Common myeloid progenitor, CD34-positive (primary cell): Measurements from ENCODE around the gene NOD1.

Source experiments
- CTCF ChIA-PET: fragments of 350-600 bp; sonication (Branson Sonifier 250); formaldehyde crosslinking; loops from one replicate; lab custom pipeline; 2021; ENCODE audit warnings: antibody characterized with exemption; lab: Charles Lee
- POLR2A ChIA-PET: fragments of 350-600 bp; sonication (Branson Sonifier 250); formaldehyde crosslinking; loops from one replicate; lab custom pipeline; 2021; ENCODE audit warnings: antibody characterized with exemption; lab: Charles Lee
- DNase-seq, 3 donors: peaks; one replicate each; pipeline versions ENCODE4 v3.0.0 to v3.0.0-alpha.2; 2013
- H3K27ac ChIP-seq, 2 experiments: 1 replicate in 1 of 2; 2 replicates in 1 of 2; pipeline ENCODE4 v1.7.0; 2013; ENCODE audit warnings: inconsistent platforms in 2 of 2, low read length in 2 of 2, mild to moderate bottlenecking in 2 of 2, low read depth in 1 of 2, moderate library complexity in 1 of 2; ENCODE audit not compliant: severe bottlenecking in 2 of 2, insufficient read depth in 1 of 2, poor library complexity in 1 of 2
- H3K27me3 ChIP-seq, 5 experiments: replicated peaks in 2 of 5; 1 replicate in 3 of 5; 2 replicates in 2 of 5; pipeline versions ENCODE4 v1.6.1 to v1.7.0; 2013; ENCODE audit warnings: low read length in 4 of 5, mild to moderate bottlenecking in 2 of 5, moderate library complexity in 2 of 5, inconsistent platforms in 1 of 5; ENCODE audit not compliant: insufficient read depth in 5 of 5, control insufficient read depth in 4 of 5
- H3K36me3 ChIP-seq, 4 experiments: 1 replicate in 2 of 4; 2 replicates in 2 of 4; pipeline versions ENCODE4 v1.6.1 to v1.7.0; 2013; ENCODE audit warnings: low read length in 3 of 4, control low read depth in 1 of 4, mild to moderate bottlenecking in 1 of 4; ENCODE audit not compliant: control insufficient read depth in 4 of 4, insufficient read depth in 4 of 4
- H3K4me1 ChIP-seq, 4 experiments: 1 replicate in 3 of 4; 2 replicates in 1 of 4; pipeline versions ENCODE4 v1.6.1 to v1.7.1; 2013; ENCODE audit warnings: low read length in 3 of 4, mild to moderate bottlenecking in 3 of 4, control low read depth in 1 of 4, inconsistent platforms in 1 of 4, moderate library complexity in 1 of 4; ENCODE audit not compliant: control insufficient read depth in 4 of 4, insufficient read depth in 4 of 4; ENCODE audit errors: control extremely low read depth in 1 of 4
- H3K4me3 ChIP-seq, 7 experiments: 1 replicate in 4 of 7; 2 replicates in 3 of 7; pipeline versions ENCODE4 v1.5.1 to v1.7.0; 2013; ENCODE audit warnings: mild to moderate bottlenecking in 7 of 7, low read length in 6 of 7, moderate library complexity in 6 of 7, inconsistent platforms in 2 of 7, low read depth in 2 of 7, control low read depth in 1 of 7; ENCODE audit not compliant: insufficient read depth in 4 of 7, control insufficient read depth in 1 of 7; ENCODE audit errors: extremely low read depth in 1 of 7
- H3K9me3 ChIP-seq, 5 experiments: 1 replicate in 4 of 5; 2 replicates in 1 of 5; pipeline versions ENCODE4 v1.6.1 to v1.7.1; 2013; ENCODE audit warnings: low read length in 4 of 5, mild to moderate bottlenecking in 2 of 5, inconsistent platforms in 1 of 5, low read depth in 1 of 5, moderate library complexity in 1 of 5; ENCODE audit not compliant: control insufficient read depth in 4 of 5, insufficient read depth in 2 of 5; ENCODE audit errors: control extremely low read depth in 1 of 5
- WGBS: methylation state at CpG from one replicate; pipeline ENCODE4 v1.1.5; 2013; ENCODE audit not compliant: insufficient coverage; 5-methylcytosine and 5-hydroxymethylcytosine counted together

The NOD1 gene

GRCh38 chr7:30503274-30504212, 25.0 kb upstream of the NOD1 start:
- peak in 1 of 3 donors; percentile 2 for DNase-seq
- WGBS = 72% methylated on average over 13 of the region's 15 CpGs

GRCh38 chr7:30502470-30503251, 24.1 kb upstream of the NOD1 start:
- DNase-seq = peak in 2 of 3 donors; percentile 22 to 29
- POLR2A ChIA-PET = no interaction called here
- CTCF ChIA-PET = interaction anchor here (1.2 kb wide), 1 partner anchor 24 kb away, joined by 3 read pairs; the partner anchor contains the start of gene NOD1
- Histone ChIP-seq H3K36me3 (peaks cover 2 to 27% (median 4%) of the 10 kb centered on the region in 4 experiments), H3K4me3 (peak overlapping the region in 1 of 7 experiments; percentile 79), H3K27ac (no peak overlapping the region), H3K9me3 (peaks cover 0 to 2% (median 0%) of the 10 kb centered on the region in 5 experiments), H3K4me1 (peaks cover 6 to 27% (median 21%) of the 10 kb centered on the region in 4 experiments), H3K27me3 (no peaks in the 10 kb centered on the region)
- 88% methylated on average over 2 of the region's 2 CpGs for WGBS

More at GRCh38 chr7:30503274-30504212, 25.0 kb upstream of the NOD1 start:
- H3K27ac ChIP-seq = peak overlapping the region; percentile 40 to 80
- ChIA-PET CTCF (interaction anchor here (0.7 to 1.2 kb wide), 3 partner anchors 19 to 32 kb away, joined by 3 read pairs; partner anchors contain the start of gene NOD1), POLR2A (interaction anchor here (0.6 kb wide), 1 partner anchor 40 kb away, joined by 4 read pairs; no protein-coding TSS in a partner anchor)
- H3K36me3 ChIP-seq = peaks cover 0 to 24% (median 3%) of the 10 kb centered on the region in 4 experiments
- H3K9me3 ChIP-seq = peaks cover 0 to 3% (median 0%) of the 10 kb centered on the region in 5 experiments
- no peaks in the 10 kb centered on the region for H3K27me3 ChIP-seq
- peak overlapping the region; percentile 75 to 97 (median 95) for H3K4me3 ChIP-seq
- peaks cover 6 to 27% (median 21%) of the 10 kb centered on the region in 4 experiments for H3K4me1 ChIP-seq

GRCh38 chr7:30501264-30501663, 22.7 kb upstream of the NOD1 start:
- no peaks in the 10 kb centered on the region for H3K9me3 ChIP-seq
- no peak for DNase-seq
- ChIA-PET CTCF (interaction anchor here (1.2 kb wide), 1 partner anchor 9 kb away, joined by 3 read pairs; no protein-coding TSS in a partner anchor), POLR2A (no interaction called here)
- no peak overlapping the region for H3K27ac ChIP-seq
- WGBS = 100% methylated on average over 2 of the region's 5 CpGs
- H3K36me3 ChIP-seq = peaks cover 5 to 40% (median 10%) of the 10 kb centered on the region in 4 experiments
- no peaks in the 10 kb centered on the region for H3K27me3 ChIP-seq
- peaks cover 6 to 27% (median 21%) of the 10 kb centered on the region in 4 experiments for H3K4me1 ChIP-seq
- no peak overlapping the region for H3K4me3 ChIP-seq

- no peaks in the 10 kb centered on the region for H3K4me1 ChIP-seq
- POLR2A ChIA-PET = no interaction called here
- CTCF ChIA-PET = no interaction called here
- H3K4me3 ChIP-seq = no peak overlapping the region
- H3K27me3 ChIP-seq = no peaks in the 10 kb centered on the region
- DNase-seq = no peak
- H3K27ac ChIP-seq = no peak overlapping the region
- H3K9me3 ChIP-seq = peaks cover 0 to 11% (median 6%) of the 10 kb centered on the region in 5 experiments
- H3K36me3 ChIP-seq = peaks cover 4 to 21% (median 14%) of the 10 kb centered on the region in 4 experiments
These were observed 14.6 kb upstream of the NOD1 start for GRCh38 chr7:30493228-30493627.

- POLR2A ChIA-PET = no interaction called here
- no peak for DNase-seq
- H3K9me3 ChIP-seq = peaks cover 0 to 11% (median 6%) of the 10 kb centered on the region in 5 experiments
- H3K36me3 ChIP-seq = peaks cover 4 to 10% (median 6%) of the 10 kb centered on the region in 4 experiments
- H3K4me1 ChIP-seq = no peaks in the 10 kb centered on the region
- no peak overlapping the region for H3K4me3 ChIP-seq
- CTCF ChIA-PET = no interaction called here
- no peak overlapping the region for H3K27ac ChIP-seq
- no peaks in the 10 kb centered on the region for H3K27me3 ChIP-seq
These were observed 12.8 kb upstream of the NOD1 start for GRCh38 chr7:30491417-30491816.

- POLR2A ChIA-PET = no interaction called here
- 100% methylated on average over 1 of the region's 1 CpG for WGBS
- no peak overlapping the region for H3K4me3 ChIP-seq
- CTCF ChIA-PET = interaction anchor here (1.3 kb wide), 1 partner anchor 9 kb away, joined by 4 read pairs; the partner anchor contains the start of gene NOD1
- no peaks in the 10 kb centered on the region for H3K4me1 ChIP-seq
- H3K9me3 ChIP-seq = peaks cover 0 to 9% (median 4%) of the 10 kb centered on the region in 5 experiments
- H3K27ac ChIP-seq = no peak overlapping the region
- no peaks in the 10 kb centered on the region for H3K27me3 ChIP-seq
- H3K36me3 ChIP-seq = no peaks in the 10 kb centered on the region
- no peak for DNase-seq
These were observed 8.8 kb upstream of the NOD1 start for GRCh38 chr7:30487371-30487770.
